Hematopoietic multipotent progenitor cell (in vitro differentiated cells): ENCODE measurements around the gene ZNF692. TPM values are rescaled to one million over a fixed set of nuclear protein-coding genes. Genes with fewer than 3 reads are reported as not detected.
"Not testable (repeated sequence)": the region's sequence is repeated elsewhere in the genome, so short reads cannot be mapped to it uniquely, and the experiment has no call there.

ENCODE experiments used
- DNase-seq, 3 donors: peaks; one replicate each; pipeline ENCODE4 v3.0.0-alpha.2; 2011 to 2015; ENCODE audit warnings: low read depth in 2 of 3, low spot score in 2 of 3
- small RNA-seq: library from RNA; depleted of rRNA; stranded (forward); fragments of <200 nt; gene quantifications from one replicate; pipeline ENCODE3, GENCODE V24; 2012
- total RNA-seq: library from RNA; depleted of rRNA; stranded (reverse); fragments of >200 nt; gene quantifications from one replicate; pipeline ENCODE4 v1.2.3, GENCODE V29; 2012

ZNF692 gene
- total RNA-seq, 1 donor: 23.4 TPM

DNA sequence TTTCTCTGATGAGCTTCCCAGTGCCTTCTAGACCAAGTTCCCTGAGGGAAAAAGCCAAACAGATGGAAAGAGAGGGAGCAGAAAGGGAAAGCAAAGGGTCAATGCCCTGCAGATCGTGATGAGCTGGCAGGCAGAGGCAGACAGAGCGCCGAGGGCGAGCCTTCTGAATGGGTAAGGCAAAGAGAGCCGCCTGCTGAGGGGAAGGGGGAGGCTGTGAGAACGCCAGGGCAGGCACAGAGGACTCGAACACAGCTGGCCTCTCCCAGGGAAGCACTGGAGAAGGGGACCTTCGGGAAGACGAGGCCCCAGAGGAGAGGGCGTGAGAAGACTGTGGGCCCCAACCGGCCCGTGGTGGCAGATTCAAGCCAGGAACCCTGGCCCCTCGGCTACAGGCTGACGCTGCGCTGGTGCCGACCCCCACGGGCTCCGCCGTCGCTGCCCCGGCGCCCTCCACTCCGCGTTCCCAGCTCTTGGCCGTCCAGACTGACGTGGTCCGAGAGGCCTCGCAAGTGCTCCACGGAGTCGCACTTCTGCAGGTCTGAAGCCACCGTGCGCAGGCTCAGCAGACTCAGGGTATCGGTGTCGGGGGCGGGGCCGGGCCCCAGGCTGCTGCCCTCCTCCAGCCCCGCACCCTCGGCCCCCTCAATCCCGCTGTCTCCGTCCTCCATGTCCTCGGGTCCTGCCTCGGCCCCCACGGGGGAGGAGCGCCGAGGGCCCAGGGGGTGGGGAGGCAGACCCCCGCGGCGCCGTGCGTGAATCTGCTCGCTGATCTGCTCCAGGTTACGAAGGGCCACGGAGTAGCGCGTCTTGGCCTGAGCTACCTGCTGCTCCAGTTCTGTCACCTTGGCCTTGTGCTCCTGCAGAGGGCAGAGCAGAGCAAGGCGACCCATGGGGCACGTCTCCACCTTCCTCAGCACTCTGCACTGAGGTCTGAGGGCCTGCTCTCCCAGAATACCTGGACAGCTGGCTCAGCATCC, 47.1 kb downstream of the ZNF692 start:
- DNase-seq: no peak

DNA sequence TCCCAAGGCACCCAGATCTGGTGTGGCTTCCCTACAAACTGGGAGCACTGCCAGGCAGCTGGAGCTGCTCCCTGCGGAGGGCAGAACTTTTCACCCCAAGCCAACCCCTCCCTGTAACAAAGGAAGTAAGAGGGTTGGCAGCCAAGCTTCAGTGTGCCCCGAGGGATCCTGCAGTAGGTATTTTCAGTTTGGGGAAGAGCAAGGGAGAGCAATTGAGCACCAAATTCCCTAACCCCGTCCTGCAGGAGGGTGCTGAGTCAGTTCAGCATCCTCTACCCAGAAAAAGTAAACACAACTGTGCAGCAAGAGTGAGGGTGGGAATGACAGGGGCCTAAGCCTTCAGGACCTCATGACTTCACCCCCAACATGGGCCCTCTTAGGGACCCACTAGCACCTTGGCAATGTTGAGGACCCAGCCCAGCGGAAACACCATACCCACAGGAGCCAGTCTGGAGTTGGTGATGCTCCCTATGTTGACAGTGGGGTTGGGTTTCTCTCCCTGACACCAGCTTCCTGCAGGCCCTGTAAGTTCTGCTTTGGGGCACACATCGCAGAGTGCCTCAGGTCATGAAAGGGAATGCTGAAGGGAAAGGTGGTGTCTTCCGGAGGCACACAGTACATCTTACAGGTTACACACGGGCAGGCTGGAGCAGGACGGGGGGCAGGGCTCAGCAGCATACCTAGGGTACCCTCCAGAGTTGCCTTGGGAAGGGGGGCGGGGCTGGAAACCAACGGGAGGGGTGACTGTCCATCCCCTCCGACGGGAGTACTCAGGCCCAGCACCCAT, 48.0 kb downstream of the ZNF692 start:
- no peak for DNase-seq

DNA sequence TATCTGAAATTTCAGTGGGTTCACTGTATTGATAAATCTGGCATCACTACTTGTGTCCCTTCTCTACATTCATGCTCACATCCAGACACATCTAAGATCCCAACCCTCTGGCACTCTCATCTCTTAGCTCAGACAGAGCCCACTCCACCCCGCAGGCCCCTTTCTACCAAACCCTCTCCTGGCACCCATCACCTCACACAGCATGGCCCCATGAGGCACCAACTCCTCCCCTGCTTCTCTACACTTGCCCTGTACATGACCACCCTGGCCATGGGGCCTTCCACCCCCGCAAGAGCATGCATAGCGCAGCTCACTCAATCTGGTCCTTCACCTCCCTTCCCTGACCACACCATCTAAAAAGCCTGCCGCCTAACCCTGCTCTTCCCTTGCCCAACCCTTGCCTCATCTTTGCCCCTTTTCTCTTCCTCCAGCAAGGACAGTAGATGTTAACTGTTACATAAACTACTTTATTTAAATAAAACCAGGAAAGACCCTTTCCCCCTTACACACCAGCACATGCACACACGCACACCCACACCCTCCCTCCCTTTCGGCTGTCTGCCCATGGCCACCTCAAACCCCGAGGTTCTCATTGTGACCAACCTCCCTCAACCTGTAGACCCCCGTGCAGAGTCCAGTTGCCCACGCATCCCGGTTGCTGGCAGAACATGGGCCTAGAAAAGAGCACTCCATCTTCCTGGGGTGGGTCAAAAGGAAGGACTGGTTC, 48.7 kb downstream of the ZNF692 start:
- DNase-seq: no peak

DNA sequence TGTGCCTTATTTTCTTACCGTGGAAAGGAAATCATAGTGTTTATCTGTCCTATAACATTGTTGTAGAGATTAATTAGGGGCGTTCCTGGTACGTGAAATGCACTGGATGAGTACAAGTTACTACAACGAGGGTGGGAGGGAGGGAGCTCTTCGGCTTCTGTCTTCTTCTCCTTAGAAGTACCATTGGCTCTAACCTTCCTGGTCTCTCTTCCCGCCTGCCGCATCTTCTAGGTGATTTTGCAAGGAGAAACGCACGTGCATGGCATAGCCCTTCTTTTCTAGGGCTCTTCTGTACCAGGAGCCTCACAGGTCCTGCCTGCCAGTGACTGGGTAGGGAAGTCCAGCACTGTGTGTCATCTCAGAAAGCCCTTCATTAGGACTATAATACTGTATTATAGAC, 50.0 kb downstream of the ZNF692 start:
- no peak for DNase-seq

DNA sequence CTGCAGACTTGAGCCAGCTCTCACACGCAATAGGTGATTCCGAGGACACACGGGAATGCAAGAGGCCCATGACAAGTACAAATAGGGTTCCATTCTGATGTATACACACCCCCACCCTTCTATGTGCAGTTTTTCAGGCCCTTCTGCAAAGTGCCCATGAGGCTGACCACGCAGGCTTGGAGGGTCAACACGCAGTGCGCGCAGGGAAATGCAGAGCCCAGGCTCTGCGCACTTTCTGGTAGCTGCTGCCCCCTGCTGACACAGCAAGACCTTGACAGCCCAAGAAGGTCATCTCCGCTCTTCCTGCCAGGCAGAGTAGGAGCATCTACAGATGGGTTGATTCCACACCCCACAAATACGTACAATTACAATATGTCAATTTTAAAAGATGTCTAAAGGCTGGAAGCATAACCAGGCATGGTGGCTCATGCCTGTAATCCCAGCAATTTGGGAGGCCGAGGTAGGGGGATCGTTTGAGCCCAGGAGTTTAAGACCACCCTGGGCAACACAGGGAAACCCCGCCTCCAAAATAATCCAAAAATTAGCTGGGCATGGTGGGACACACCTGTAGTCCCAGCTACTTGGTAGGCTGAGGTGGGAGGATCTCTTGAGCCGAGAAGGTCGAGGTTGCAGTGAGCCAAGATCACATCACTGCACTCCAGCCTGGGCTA, 51.7 kb downstream of the ZNF692 start:
- peak; percentile 16 to 65 (median 49) for DNase-seq

DNA sequence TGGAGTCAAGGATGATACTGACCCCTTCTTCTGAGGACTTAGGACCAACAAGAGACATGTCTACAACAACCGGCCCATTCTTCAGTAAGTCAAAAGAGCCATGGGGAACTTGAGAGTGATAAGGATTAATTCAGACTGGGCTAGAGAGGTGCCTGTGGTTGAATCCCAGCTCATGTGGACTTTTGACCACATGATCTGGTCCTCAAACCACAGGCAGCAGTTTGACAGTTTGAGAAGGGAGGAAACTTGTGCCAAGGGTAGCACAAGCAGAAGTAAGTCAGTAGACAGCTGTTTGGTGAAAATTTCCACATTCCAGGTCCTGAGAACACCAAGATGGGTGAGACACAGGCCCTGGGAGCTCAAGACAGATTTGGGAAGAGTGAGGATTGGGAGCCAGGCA, 53.0 kb downstream of the ZNF692 start:
- DNase-seq: peak in 2 of 3 donors; percentile 39 to 63

DNA sequence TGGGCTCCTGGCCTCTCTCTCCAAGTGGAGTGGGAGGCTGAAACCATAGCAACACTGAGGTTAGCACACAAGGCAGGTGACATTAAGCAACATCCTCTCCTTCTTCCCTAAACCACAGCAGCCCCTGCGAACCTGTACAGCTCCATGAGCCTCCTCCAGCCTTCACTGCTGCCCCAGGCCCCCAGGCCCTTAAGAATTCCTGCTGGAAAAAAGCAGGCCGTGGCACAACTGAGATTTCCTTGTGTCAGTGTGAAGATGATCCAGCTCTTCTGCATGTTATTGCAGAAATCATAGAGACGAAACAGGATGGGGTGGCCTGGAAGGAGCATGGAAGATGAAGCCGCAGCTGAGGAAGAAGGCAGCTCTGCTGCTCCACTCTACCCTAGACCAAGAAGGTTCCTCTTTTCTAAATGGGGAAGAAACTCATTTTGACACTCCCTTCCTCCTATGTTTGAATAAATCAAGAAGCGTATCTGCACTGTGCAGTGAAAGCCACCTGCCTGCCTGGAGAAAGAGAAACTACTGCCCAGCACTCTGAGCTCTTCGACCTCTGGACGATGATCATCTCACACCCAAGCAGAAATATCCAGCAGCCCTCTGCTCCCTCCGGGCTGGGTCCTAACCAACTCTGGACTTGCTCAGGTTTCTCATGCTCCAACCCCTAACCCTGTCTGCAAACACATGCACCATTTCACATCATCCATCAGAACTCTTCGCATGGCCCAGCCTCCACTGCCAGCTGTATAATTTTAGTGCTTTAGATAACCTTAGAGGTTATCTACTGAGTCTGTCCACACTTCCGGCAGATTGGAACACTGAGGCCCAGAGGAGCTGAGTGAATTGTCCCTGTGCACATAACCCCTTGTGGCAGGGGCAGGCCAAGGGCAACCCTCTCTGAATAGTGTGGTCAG, 53.9 kb downstream of the ZNF692 start:
- DNase-seq: peak in 2 of 3 donors; percentile 73 to 93

DNA sequence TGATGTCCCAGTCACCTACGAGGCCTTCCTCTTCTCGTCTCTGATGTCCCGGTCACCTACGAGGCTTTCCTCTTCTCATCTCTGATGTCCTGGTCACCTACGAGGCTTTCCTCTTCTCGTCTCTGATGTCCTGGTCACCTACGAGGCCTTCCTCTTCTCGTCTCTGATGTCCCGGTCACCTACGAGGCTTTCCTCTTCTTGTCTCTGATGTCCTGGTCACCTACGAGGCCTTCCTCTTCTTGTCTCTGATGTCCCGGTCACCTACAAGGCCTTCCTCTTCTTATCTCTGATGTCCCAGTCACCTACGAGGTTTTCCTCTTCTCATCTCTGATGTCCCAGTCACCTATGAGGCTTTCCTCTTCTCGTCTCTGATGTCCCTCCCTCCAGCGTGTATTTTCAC, 55.4 kb downstream of the ZNF692 start:
- not testable (repeated sequence) for DNase-seq

DNA sequence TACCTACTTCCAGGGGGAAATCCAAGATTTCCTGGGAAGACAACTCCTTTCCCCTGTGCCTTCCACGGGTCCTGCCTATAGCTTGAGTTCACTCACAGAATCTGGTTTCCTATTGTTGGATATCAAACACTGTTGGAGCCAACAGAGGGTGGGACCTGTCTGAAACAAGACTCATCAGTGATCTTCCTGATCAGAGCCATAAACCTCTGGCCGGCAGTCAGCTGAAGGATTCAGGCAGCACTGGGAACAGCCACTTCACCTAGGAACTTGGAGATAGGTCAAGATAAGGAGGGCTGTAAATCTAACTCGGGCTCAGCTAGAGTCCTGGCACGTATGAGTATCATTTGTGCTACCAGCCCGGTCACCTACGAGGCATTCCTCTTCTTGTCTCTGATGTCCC, 56.4 kb downstream of the ZNF692 start:
- DNase-seq: no peak

DNA sequence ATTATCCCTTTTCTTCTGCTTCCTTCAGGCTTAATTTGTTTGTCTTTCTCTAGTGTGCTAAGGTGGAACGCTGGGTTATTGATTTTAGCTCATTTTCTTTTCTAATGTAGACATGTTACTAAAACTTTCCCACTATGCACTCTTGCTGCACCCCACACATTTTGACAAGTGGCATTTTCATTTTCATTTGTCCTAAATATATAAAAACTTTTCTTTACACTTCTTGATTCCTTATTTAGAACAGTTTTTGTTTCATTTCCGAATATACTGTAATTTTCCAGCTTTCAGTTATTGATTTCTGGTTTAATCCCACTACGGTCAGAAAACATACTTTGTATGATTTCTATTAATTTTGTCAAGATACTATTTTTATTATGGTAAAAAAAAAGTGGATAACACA, 58.4 kb downstream of the ZNF692 start:
- DNase-seq: no peak

Small RNA genes lying within 50 kb of the gene (small RNA-seq; reads per million reads assigned to genes)
- not detected for gene MIR3124

Other genes with a start within 250 kb of the ZNF692 start
- gene OR2T11, start 224.0 kb downstream of the ZNF692 start, total RNA-seq: not detected
- not detected for gene OR2T35, start 213.8 kb downstream of the ZNF692 start, total RNA-seq
- not detected for gene OR2T27, start 203.6 kb downstream of the ZNF692 start, total RNA-seq
- not detected for gene OR14I1, start 156.3 kb downstream of the ZNF692 start, total RNA-seq
- 0.54 TPM for gene LYPD8, start 103.3 kb downstream of the ZNF692 start, total RNA-seq
- gene SH3BP5L, start 33.2 kb downstream of the ZNF692 start, total RNA-seq: 21.0 TPM
- gene ZNF672, start 20.9 kb downstream of the ZNF692 start, total RNA-seq: 73.2 TPM
- gene PGBD2, start 47.1 kb upstream of the ZNF692 start, total RNA-seq: 10.8 TPM